ENCODE results near the gene GPI. TPM values are rescaled to one million over a fixed set of nuclear protein-coding genes. Genes with fewer than 3 reads are reported as not detected.

The GPI gene
- total RNA-seq, 1 experiment from 2014 or later, result 201 TPM

GRCh38 chr19:34416021-34416545 is 51.1 kb downstream of the GPI start:
- POLR2A ChIA-PET, result interaction anchor here (1.1 to 1.4 kb wide), 3 partner anchors 10 to 12 kb away, joined by 3 to 5 read pairs (median 3); partner anchors contain the start of gene PDCD2L
- no peak overlapping the region for H3K4me3 Mint-ChIP-seq (ENCODE audit: unreplicated experiment)
- H3K4me1 Mint-ChIP-seq (ENCODE audit: insufficient read depth, unreplicated experiment), result peaks cover 5% of the 10 kb centered on the region
- no peaks in the 10 kb centered on the region for H3K9me3 Mint-ChIP-seq (ENCODE audit: unreplicated experiment)
- intact Hi-C loops (cut with micrococcal nuclease), result no loop called here
- BruUV-seq (replicated peaks), result no TSS peak
- H3K27ac Mint-ChIP-seq (ENCODE audit: low read depth, unreplicated experiment), result peak overlapping the region; percentile 13
- DNase-seq (ENCODE audit: unreplicated experiment), result peak; percentile 36
- H3K36me3 Mint-ChIP-seq (ENCODE audit: insufficient read depth, unreplicated experiment), result peaks cover 66% of the 10 kb centered on the region
- TF ChIP-seq CTCF (IDR thresholded peaks at IDR 0.05; ENCODE audit: unreplicated experiment), result no peak
- CTCF ChIA-PET, result interaction anchor here (0.6 kb wide), 1 partner anchor 54 kb away, joined by 4 read pairs; no protein-coding TSS in a partner anchor
- no peaks in the 10 kb centered on the region for H3K27me3 Mint-ChIP-seq (ENCODE audit: insufficient read depth, unreplicated experiment)

- peaks cover 65% of the 10 kb centered on the region for H3K36me3 Mint-ChIP-seq (ENCODE audit: insufficient read depth, unreplicated experiment)
- intact Hi-C loops (cut with micrococcal nuclease), result no loop called here
Observed at GRCh38 chr19:34418300-34418699, 53.3 kb downstream of the GPI start.

GRCh38 chr19:34426096-34426661 is 61.2 kb downstream of the GPI start:
- Mint-ChIP-seq H3K36me3 (ENCODE audit: insufficient read depth, unreplicated experiment) (peaks cover 33% of the 10 kb centered on the region), H3K4me3 (ENCODE audit: unreplicated experiment) (no peak overlapping the region), H3K4me1 (ENCODE audit: insufficient read depth, unreplicated experiment) (peaks cover 10% of the 10 kb centered on the region), H3K27ac (ENCODE audit: low read depth, unreplicated experiment) (no peak overlapping the region), H3K27me3 (ENCODE audit: insufficient read depth, unreplicated experiment) (no peaks in the 10 kb centered on the region), H3K9me3 (ENCODE audit: unreplicated experiment) (no peaks in the 10 kb centered on the region)
- TF ChIP-seq CTCF (IDR thresholded peaks at IDR 0.05; ENCODE audit: unreplicated experiment), result no peak
- ChIA-PET CTCF (interaction anchor here (0.6 kb wide), 1 partner anchor 20 kb away, joined by 3 read pairs; no protein-coding TSS in a partner anchor), POLR2A (interaction anchor here (0.6 to 1.4 kb wide), 7 partner anchors 9 to 253 kb away, joined by 3 to 4 read pairs (median 3); partner anchors contain the start of gene WTIP)
- intact Hi-C loops (cut with micrococcal nuclease), result no loop called here
- DNase-seq (ENCODE audit: unreplicated experiment), result no peak
- BruUV-seq (replicated peaks), result no TSS peak

More at GRCh38 chr19:34418300-34418699, 53.3 kb downstream of the GPI start:
- POLR2A ChIA-PET, result no interaction called here
- no peak overlapping the region for H3K4me3 Mint-ChIP-seq (ENCODE audit: unreplicated experiment)
- H3K27me3 Mint-ChIP-seq (ENCODE audit: insufficient read depth, unreplicated experiment), result no peaks in the 10 kb centered on the region
- no TSS peak for BruUV-seq (replicated peaks)
- peaks cover 5% of the 10 kb centered on the region for H3K4me1 Mint-ChIP-seq (ENCODE audit: insufficient read depth, unreplicated experiment)
- DNase-seq (ENCODE audit: unreplicated experiment), result no peak
- CTCF ChIA-PET, result no interaction called here
- TF ChIP-seq CTCF (IDR thresholded peaks at IDR 0.05; ENCODE audit: unreplicated experiment), result no peak
- no peaks in the 10 kb centered on the region for H3K9me3 Mint-ChIP-seq (ENCODE audit: unreplicated experiment)
- no peak overlapping the region for H3K27ac Mint-ChIP-seq (ENCODE audit: low read depth, unreplicated experiment)

- Mint-ChIP-seq H3K4me1 (ENCODE audit: insufficient read depth, unreplicated experiment) (peaks cover 13% of the 10 kb centered on the region), H3K9me3 (ENCODE audit: unreplicated experiment) (no peaks in the 10 kb centered on the region), H3K4me3 (ENCODE audit: unreplicated experiment) (peak overlapping the region; percentile 88), H3K36me3 (ENCODE audit: insufficient read depth, unreplicated experiment) (peaks cover 42% of the 10 kb centered on the region), H3K27me3 (ENCODE audit: insufficient read depth, unreplicated experiment) (no peaks in the 10 kb centered on the region), H3K27ac (ENCODE audit: low read depth, unreplicated experiment) (peak overlapping the region; percentile 88)
- ChIA-PET POLR2A (interaction anchor here (0.8 to 2.1 kb wide), 13 partner anchors 9 to 1457 kb away, joined by 3 to 10 read pairs (median 5); partner anchors contain the start of genes CEP89, GPI, KCTD15 and PDCD2L), CTCF (interaction anchor here (0.6 to 1.1 kb wide), 6 partner anchors 8 to 234 kb away, joined by 3 to 6 read pairs (median 3); no protein-coding TSS in a partner anchor)
- DNase-seq (ENCODE audit: unreplicated experiment), result peak; percentile 47
- intact Hi-C loops (cut with micrococcal nuclease), result no loop called here
- BruUV-seq (replicated peaks), result no TSS peak
- TF ChIP-seq CTCF (IDR thresholded peaks at IDR 0.05; ENCODE audit: unreplicated experiment), result no peak
Observed at GRCh38 chr19:34428549-34429285, 63.7 kb downstream of the GPI start.

Data from MCF 10A (cell line).